IPS-NIHi7 (cell line): ENCODE data around the gene CPHXL2.

Experiments used
- DNase-seq: peaks from one replicate; pipeline ENCODE4 v3.0.0; 2012; ENCODE audit warnings: mixed read lengths; ENCODE audit errors: extremely low spot score

Gene CPHXL2

DNA sequence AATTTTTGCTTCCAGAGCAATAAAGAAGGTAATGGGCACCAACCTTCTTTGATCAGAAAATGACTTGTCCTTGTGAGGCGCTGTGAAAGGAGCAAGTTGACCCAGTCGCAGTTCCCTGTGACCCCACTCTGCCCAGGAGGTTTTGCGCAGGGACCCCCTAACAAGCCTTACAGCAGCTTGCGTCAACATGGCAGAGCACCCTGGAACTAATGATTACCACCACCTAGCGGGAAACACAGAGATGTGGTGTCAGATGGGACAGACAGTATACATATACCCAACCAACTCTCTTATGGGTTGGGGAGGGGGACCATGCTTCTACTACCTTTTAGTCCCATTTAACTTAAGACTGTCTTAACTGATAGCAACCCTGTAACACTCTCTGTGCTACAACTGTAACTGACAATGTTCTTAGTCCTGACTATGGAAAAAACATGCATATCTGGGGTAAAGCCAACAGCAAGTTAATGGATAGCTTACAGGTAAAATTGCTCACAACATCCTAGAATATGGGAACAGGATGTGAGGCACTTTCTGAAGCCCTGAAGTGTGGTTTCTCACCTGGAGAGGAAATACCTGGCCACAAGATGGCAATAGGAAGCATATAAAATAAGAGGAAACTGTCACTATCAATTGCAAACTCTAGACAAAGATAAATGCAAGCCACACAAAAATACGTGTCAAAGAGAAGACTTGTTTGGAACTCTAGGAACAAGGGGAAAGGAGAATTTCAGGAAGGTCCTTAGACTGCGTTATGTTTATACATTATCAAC lies 32.4 kb downstream of the CPHXL2 start:
- no peak for DNase-seq

DNA sequence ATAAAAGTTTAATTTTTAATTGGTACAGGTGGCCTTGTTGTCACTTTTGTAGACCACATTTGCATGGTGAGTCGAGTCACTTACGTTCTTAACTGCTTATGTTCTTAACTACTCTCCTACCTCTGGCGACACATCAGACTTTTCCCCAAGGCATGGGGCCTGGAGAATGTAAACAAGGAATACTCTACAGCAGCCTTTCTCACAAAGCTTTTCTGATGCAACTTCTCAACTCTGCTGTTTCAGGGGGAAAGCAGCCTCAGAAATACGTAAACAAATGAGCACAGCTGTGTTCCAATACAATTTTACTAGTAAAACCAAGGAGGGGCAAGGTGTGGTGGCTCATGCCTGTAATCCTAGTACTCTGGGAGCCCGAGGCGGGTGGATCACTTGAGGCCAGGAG lies 36.2 kb downstream of the CPHXL2 start:
- no peak for DNase-seq

DNA sequence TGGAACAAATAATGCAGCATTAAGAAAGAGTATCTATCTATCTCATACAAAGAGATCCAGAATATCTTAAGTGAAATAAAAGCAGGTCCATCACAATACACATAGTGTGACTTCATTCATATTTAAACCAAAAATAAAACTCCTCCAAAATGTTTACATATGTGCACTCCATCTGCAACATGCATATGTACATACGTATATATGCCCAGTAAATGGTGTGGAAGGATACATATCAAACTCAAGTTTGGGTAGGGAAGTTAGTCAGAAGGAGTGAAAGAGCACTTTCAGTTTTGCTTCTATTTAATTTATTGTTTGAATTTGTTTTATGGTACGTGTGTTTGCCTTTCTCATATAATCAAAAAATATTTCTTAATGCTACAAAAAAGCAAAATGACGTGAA lies 41.8 kb downstream of the CPHXL2 start:
- no peak for DNase-seq

DNA sequence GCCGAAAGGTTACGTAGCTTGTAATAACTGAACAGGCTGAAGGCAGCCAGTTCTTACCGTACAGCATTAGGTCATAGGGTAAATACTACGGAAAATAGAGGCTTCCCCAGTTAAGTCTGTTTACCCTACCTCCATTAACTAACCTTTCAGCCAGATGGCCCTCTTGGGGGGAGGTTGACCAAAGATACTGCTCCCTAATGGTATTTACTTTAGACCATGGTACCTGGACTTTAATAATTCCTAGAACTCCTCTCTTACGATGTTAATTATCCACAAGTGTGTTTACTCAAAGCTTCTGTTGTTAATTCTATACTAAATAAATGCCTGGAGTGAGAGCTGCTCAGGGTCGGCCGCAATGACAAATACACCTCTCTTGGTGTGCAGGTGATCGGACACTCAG lies 44.0 kb downstream of the CPHXL2 start:
- DNase-seq = no peak

DNA sequence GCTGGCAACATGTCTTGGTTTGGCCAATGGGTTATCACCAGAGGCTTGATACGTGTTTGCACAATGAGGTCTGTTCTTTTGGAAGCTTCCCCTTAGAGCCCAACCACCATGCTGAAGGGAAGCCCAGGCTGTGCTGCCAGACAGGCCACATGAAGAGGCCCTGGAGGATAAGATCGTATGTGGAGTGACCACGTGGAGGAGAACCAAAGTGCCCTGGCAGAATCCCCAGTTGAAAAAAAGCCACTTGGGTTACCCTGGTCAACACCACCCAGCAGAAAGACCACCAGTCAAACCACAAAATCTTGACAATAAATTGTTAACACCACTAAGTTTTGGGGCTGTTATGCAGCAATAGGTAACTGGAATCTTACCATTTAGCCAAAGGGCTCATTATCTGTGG lies 46.8 kb downstream of the CPHXL2 start:
- DNase-seq = no peak

DNA sequence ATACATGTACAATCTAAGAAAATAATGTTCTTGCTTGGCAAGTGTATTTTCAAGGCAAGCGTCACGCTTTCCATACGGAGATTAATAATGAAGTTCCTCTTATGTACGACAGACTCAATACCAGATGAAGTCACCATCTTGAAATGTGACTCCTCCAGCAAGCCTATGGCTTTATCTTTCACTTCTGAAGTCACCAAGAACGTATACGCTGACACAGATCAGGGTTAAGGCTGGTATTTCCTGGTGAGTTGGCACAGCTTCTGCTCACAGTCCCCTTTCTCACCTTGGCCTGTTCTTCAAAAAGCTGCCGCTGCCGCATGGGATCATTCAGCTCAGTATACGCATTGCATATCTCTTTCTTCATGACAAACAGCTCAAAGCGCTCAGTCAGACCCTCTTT lies 47.7 kb downstream of the CPHXL2 start:
- no peak for DNase-seq

DNA sequence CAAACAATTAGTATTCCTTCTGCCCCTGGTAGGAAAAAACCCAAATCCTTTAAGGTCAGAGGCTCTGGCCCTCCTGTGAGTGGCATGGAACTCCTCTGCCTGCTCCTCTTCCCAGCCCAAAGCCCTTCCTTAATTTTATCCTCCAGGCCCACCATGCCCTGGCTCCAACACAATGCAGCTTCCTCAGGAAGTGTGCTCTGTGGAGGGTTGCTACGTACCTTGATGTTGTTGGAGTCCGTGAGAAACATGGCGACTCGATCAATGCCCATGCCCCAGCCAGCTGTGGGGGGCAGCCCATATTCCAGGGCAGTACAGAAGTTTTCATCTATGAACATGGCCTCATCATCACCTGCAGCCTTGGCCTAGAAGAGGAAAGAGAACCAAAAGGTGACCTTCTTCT lies 48.5 kb downstream of the CPHXL2 start:
- no peak for DNase-seq

DNA sequence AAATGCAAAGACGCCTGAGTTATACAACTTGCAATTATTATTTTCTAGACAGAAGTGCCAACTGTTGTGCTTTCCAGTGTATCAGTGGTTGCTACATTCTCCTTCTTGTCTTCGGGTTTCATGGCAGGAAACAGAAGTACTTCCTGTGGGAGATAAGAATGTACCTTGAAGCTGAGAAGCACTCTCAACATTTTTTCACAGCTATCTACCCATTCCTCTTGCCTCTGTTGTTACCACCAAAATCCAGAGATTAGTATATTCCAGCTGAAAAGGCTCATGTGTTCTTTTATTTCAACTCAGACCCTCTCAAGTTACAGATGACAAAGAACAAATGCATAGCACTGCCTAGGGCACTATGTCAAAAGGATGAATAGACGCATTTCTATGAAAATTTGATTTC lies 49.0 kb downstream of the CPHXL2 start:
- no peak for DNase-seq

DNA sequence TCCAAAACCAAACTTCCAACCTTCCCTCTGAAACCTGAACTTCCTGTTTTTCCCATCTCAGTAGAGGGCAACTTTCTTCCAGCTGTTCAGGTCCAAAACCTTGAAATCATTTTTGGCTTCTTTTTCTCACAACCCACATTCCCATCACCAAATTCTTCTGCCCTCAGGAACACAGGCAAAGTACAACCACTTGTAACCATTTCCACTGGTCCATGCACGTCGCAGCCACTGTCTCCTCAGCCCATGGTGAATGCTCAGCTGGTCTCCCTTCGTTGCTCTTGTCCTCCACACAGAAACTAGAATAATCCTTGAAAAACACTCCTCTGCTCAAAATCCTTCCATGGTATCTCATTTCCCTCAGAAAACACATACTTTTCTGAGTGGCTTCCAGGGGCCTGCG lies 50.0 kb downstream of the CPHXL2 start:
- DNase-seq = no peak

DNA sequence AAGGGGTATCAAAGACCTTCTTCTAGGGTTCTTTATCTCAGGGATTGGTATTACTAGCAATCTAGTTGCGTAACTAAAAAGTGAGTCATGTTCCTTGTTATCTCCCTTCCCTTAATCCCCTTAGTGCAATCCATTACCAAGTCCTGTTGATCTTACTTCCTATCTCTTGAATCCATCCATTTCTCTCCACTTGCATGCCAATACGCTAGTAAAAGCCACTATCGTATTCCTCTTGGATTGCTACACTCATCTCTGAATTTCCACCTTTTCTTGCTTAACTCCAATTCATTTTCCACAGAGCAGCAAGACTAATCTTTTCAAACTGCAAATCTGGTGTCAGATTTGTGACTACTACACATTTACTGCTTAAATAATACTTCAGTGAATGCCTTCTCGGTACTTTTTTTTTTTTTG lies 51.9 kb downstream of the CPHXL2 start:
- no peak for DNase-seq

DNA sequence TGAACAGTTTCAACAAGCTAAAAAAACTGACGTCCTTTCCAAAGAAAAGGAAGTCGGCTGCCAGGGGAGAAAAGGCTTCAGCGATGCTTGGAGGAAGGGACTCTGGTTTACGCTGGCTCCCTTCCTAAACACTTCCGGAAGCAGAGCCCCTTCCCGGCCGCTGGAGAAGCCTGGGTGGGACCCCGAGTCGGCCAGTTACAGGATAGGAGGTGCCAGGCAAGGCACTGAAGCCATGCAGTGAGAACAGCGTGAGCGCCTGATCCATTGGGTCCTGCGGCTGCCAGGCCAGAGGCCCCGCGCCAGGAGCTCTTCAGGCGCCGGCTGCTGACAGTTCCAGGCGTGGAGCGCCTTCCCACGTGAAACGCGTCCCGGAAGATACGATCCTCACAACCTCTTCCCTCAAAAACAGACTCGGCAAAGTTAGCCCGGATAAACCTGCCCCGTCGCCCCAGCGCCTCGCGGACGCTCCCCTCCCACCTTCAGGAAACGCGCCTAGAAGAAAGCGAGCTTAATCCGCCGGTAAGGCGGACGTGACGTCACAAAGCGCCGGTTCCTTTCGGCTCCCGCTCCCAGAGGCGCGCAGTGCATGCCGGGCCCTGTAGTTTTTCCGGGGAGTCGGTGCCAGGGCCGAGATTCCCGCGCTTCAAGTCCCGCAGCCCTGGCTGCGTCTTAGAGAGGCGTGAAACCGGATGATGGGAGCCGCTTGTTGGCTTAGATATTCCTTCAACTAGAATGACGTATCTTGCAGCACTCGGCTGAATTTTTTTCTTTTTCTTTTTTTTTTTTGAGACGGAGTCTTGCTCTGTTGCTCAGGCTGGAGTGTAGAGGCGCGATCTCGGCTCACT lies 53.8 kb downstream of the CPHXL2 start, which contains the start of gene ADAT1:
TSS of gene ADAT1 (minus strand) at position 521 of the 845 bp plus-strand sequence. CDS start 2,482 bp downstream, outside the sequence.
- DNase-seq = peak; percentile 97

DNA sequence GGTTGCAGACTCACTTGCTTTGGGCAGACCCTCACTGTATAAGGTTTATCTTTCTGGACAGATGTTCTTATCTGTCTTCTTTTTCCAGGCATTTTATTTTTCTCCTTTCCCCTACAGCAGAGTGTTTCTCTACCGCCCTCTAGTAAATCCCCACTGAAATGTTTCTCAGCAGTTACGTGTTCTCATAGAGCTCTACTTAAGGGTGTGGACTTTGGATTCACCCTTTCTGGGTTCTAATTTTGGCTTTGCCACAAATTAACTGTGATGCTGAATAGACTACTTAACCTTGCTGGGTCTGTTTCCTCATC lies 55.7 kb downstream of the CPHXL2 start:
- DNase-seq = peak; percentile 28

DNA sequence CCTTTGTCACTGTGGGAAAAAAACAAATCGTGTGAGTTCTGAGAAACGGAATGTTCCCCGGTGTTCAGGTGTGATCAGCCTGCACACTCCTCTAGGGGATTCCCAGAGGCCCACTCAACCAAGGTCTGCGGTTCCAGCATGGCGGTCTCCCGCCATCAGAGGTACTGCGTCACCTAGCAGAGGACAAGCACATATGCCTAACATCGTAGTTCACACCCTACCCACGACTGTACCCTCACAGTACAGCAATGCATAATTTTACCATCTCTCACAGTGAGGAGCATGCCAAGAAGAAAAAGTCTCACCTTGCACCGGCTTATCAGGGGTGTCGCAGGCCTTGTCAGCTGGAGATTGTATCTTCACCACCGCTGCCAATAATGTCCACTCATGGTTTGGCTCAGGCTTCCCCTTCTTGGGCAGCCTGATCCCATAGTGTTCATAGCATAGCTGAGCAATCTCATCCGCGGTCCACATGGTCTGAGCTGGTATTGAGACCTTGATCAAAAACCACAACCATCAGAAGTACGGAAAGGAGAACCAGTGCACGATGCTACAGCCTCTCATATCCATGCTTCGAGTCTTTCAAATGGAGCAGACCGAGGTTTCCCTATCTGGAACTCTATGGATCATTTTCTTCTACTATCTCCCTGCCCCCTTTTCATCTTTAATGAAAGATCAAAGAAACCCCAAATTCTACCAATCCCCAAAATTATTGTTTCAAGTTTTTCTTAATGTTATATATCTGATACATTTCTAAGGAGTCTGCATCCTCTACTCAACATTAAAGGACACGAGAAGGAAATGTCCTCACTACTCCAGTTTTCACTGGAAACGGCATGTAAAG lies 56.3 kb downstream of the CPHXL2 start:
- no peak for DNase-seq

DNA sequence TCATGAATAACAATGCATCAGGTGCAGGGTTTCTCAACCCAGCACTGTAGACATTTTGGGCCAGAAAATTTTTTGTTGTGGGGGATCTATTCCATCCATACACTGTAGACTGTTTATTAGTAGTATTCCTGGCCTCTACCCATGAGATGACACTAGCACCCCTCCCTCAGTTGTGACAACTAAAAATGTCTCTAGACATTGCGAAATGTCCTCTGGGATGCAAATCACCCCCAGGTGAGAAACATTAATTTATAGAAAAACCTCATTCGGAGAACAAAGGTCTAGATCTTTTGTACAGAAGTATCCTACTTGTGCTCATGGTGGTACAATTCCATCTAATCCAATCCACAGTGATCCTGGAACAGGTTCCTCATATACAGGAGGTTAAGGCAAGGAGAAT lies 58.0 kb downstream of the CPHXL2 start:
- DNase-seq = no peak

DNA sequence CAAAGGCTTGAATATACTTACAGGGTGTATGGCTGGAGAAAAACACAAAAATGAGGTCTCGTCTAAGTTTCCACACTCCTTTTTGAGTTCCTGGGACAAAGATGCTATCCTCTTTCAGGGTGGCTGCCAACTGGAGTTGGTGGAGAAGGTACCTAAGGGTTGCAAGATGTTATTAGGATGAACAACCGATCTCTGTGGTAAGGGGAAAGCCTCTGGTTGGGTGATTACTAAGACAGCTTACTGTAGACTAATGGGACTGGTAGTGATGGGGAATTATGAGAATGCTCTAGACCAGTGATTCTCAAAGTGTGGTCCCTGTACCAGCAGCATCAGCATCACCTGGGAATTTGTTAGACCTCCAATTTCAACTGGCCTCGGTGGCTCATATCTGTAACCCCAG lies 59.7 kb downstream of the CPHXL2 start:
- DNase-seq = no peak

DNA sequence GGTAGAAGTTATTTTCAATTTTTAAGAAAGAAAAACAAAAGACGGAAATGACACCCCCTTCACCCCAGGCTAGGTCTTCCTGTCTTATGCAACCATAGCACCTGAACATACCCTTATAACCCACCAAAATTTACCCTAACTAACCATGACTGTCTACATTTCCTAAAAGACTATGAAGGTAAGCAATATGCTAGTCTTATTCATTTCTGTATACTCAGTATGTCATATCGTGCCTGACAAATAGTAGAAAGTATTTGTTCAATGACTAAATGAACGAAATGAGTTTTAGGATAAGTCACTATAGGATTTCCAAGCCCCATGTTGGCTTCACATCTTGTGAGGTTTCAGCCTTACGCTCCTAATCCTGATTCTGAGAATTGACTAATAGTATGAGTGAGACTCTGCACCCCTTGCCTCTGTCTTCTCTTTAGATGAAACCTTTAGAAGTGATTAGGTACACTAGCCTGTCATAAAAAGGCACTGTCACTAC lies 60.2 kb downstream of the CPHXL2 start:
- no peak for DNase-seq

DNA sequence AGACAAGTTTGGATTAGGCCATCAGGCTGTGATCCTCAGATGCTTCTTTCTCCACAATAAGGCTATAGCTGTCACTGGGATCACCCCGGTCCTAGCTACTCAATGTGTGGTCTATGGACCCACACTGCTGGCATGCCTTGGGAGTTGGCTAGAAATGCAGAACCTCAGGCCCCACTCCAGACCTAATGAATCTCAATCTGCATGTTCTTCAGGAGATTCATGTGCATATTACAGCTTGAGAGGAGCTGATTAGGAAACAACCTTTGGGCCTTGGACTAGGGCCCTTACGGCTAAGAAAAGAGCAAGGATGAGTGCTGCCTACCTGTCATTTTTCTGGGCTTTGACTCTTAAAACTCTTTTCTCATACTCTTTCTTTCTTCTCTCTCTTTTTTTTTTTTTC lies 61.2 kb downstream of the CPHXL2 start:
- no peak for DNase-seq

DNA sequence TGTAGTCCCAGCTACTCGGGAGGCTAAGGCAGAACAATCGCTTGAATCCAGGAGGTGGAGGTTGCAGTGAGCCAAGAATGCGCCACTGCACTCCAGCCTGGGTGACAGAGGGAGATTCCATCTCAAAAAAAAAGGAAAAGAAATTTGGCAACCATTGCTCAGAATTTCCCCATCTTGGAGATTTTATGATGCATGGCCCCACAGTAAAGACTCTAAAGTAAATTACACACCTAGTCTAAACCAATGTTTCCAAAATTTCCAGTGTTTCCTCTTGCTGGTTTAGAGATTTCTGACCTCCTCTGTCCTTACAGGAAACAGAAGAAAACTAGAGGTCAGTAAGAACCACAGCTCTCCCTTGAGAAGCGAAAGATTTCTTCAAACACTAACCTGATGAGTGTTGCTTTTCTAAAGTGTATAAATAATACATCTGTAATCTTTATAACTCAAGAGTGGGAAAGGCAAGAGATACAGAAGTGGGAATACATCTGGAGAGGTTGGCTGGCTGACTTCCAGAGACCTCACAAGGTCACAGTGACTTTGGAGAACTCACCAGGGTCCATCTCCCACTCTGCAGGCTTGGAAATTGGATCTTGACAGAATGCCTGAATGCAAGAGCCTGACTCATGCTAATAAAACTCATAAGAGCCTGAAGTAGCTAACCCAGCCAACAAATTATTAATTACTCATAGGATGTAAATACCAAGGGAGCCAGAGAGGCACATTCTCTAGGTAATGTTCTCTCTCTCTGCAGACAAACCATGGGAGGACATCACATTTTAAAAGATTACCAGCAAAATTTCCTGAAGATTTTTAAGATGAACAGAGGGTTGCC lies 62.5 kb downstream of the CPHXL2 start:
- DNase-seq = no peak
